Measurements from ENCODE around the gene GIGYF2. TPM values are rescaled to one million over a fixed set of nuclear protein-coding genes. Genes with fewer than 3 reads are reported as not detected.
A peak's percentile ranks its signal among the peaks of the same experiment; 100 is the strongest.
"Not testable (repeated sequence)": the region's sequence is repeated elsewhere in the genome, so short reads cannot be mapped to it uniquely, and the experiment has no call there.

Gene GIGYF2
- total RNA-seq, 1 experiment from 2014 or later = 29.6 TPM

- in situ Hi-C loops (cut with HindIII; ENCODE audit: low pct_unique_long_range_greater_than_20kb, low sequenced_read_pairs) = no loop called here
- DNase-seq (ENCODE audit: low read depth) = no peak
Measured at GRCh38 chr2:232842689-232843088, 145.6 kb downstream of the GIGYF2 start.

GRCh38 chr2:232843834-232844233 lies 146.7 kb downstream of the GIGYF2 start:
- in situ Hi-C loops (cut with HindIII; ENCODE audit: low pct_unique_long_range_greater_than_20kb, low sequenced_read_pairs) = no loop called here
- DNase-seq (ENCODE audit: low read depth) = no peak

- in situ Hi-C loops (cut with HindIII; ENCODE audit: low pct_unique_long_range_greater_than_20kb, low sequenced_read_pairs) = no loop called here
- no peak for DNase-seq (ENCODE audit: low read depth)
Measured at GRCh38 chr2:232846055-232846454, 148.9 kb downstream of the GIGYF2 start.

GRCh38 chr2:232850039-232850438 lies 152.9 kb downstream of the GIGYF2 start:
- DNase-seq (ENCODE audit: low read depth) = no peak
- in situ Hi-C loops (cut with HindIII; ENCODE audit: low pct_unique_long_range_greater_than_20kb, low sequenced_read_pairs) = no loop called here

GRCh38 chr2:232852081-232852480 lies 154.9 kb downstream of the GIGYF2 start:
- in situ Hi-C loops (cut with HindIII; ENCODE audit: low pct_unique_long_range_greater_than_20kb, low sequenced_read_pairs); DNase-seq (ENCODE audit: low read depth): not testable (repeated sequence)

- DNase-seq (ENCODE audit: low read depth) = no peak
- in situ Hi-C loops (cut with HindIII; ENCODE audit: low pct_unique_long_range_greater_than_20kb, low sequenced_read_pairs) = no loop called here
Measured at GRCh38 chr2:232852676-232853075, 155.5 kb downstream of the GIGYF2 start.

GRCh38 chr2:232854082-232854481 lies 157.0 kb downstream of the GIGYF2 start:
- peak; percentile 84 for DNase-seq (ENCODE audit: low read depth)
- in situ Hi-C loops (cut with HindIII; ENCODE audit: low pct_unique_long_range_greater_than_20kb, low sequenced_read_pairs) = no loop called here

GRCh38 chr2:232857158-232857563 lies 160.0 kb downstream of the GIGYF2 start:
- peak; percentile 92 for DNase-seq (ENCODE audit: low read depth)
- in situ Hi-C loops (cut with HindIII; ENCODE audit: low pct_unique_long_range_greater_than_20kb, low sequenced_read_pairs) = no loop called here

GRCh38 chr2:232859385-232859916 lies 162.3 kb downstream of the GIGYF2 start:
- in situ Hi-C loops (cut with HindIII; ENCODE audit: low pct_unique_long_range_greater_than_20kb, low sequenced_read_pairs) = no loop called here
- DNase-seq (ENCODE audit: low read depth) = no peak

GRCh38 chr2:232860593-232861241 lies 163.6 kb downstream of the GIGYF2 start:
- DNase-seq (ENCODE audit: low read depth) = no peak
- in situ Hi-C loops (cut with HindIII; ENCODE audit: low pct_unique_long_range_greater_than_20kb, low sequenced_read_pairs) = no loop called here

- no peak for DNase-seq (ENCODE audit: low read depth)
- in situ Hi-C loops (cut with HindIII; ENCODE audit: low pct_unique_long_range_greater_than_20kb, low sequenced_read_pairs) = no loop called here
Measured at GRCh38 chr2:232861353-232861752, 164.2 kb downstream of the GIGYF2 start.

GRCh38 chr2:232863996-232864395 lies 166.9 kb downstream of the GIGYF2 start:
- no peak for DNase-seq (ENCODE audit: low read depth)
- in situ Hi-C loops (cut with HindIII; ENCODE audit: low pct_unique_long_range_greater_than_20kb, low sequenced_read_pairs) = no loop called here

GRCh38 chr2:232865165-232865564 lies 168.0 kb downstream of the GIGYF2 start:
- in situ Hi-C loops (cut with HindIII; ENCODE audit: low pct_unique_long_range_greater_than_20kb, low sequenced_read_pairs) = no loop called here
- DNase-seq (ENCODE audit: low read depth) = no peak

GRCh38 chr2:232866104-232866503 lies 169.0 kb downstream of the GIGYF2 start:
- in situ Hi-C loops (cut with HindIII; ENCODE audit: low pct_unique_long_range_greater_than_20kb, low sequenced_read_pairs) = no loop called here
- DNase-seq (ENCODE audit: low read depth) = no peak

GRCh38 chr2:232869138-232870017 lies 172.2 kb downstream of the GIGYF2 start:
- in situ Hi-C loops (cut with HindIII; ENCODE audit: low pct_unique_long_range_greater_than_20kb, low sequenced_read_pairs) = no loop called here
- no peak for DNase-seq (ENCODE audit: low read depth)

- in situ Hi-C loops (cut with HindIII; ENCODE audit: low pct_unique_long_range_greater_than_20kb, low sequenced_read_pairs) = no loop called here
- DNase-seq (ENCODE audit: low read depth) = no peak
Measured at GRCh38 chr2:232870018-232870765, 173.1 kb downstream of the GIGYF2 start, which contains the start of gene SNORC. TSS of gene SNORC (plus strand) at chr2:232870264. CDS start at chr2:232870342, 78 bp downstream.

GRCh38 chr2:232870766-232871371 lies 173.7 kb downstream of the GIGYF2 start:
- no peak for DNase-seq (ENCODE audit: low read depth)
- in situ Hi-C loops (cut with HindIII; ENCODE audit: low pct_unique_long_range_greater_than_20kb, low sequenced_read_pairs) = no loop called here

- DNase-seq (ENCODE audit: low read depth) = no peak
- in situ Hi-C loops (cut with HindIII; ENCODE audit: low pct_unique_long_range_greater_than_20kb, low sequenced_read_pairs) = no loop called here
Measured at GRCh38 chr2:232871418-232871834, 174.3 kb downstream of the GIGYF2 start.
